ENCODE data around the gene DLG5. TPM values are rescaled to one million over a fixed set of nuclear protein-coding genes. Genes with fewer than 3 reads are reported as not detected.

DLG5 gene
- total RNA-seq, 1 donor from 2014 or later, result 35.5 TPM

- peaks cover 4% of the 10 kb centered on the region for H3K9me3 Mint-ChIP-seq (ENCODE audit: unreplicated experiment)
- DNase-seq, result no peak
- TF ChIP-seq CTCF (IDR thresholded peaks at IDR 0.05; ENCODE audit: partially characterized antibody, unreplicated experiment), result no peak
- no peak overlapping the region for H3K4me3 Mint-ChIP-seq (ENCODE audit: unreplicated experiment)
- H3K27ac Mint-ChIP-seq (ENCODE audit: unreplicated experiment), result no peak overlapping the region
- no peaks in the 10 kb centered on the region for H3K36me3 Mint-ChIP-seq (ENCODE audit: unreplicated experiment)
- H3K27me3 Mint-ChIP-seq (ENCODE audit: unreplicated experiment), result peaks cover 4% of the 10 kb centered on the region
- peaks cover 10% of the 10 kb centered on the region for H3K4me1 Mint-ChIP-seq (ENCODE audit: low read depth, unreplicated experiment)
Measured at GRCh38 chr10:77940627-77941026, 14.1 kb upstream of the DLG5 start.

GRCh38 chr10:77940225-77940624 lies 13.7 kb upstream of the DLG5 start:
- H3K27me3 Mint-ChIP-seq (ENCODE audit: unreplicated experiment), result peaks cover 7% of the 10 kb centered on the region
- peaks cover 13% of the 10 kb centered on the region for H3K4me1 Mint-ChIP-seq (ENCODE audit: low read depth, unreplicated experiment)
- no peak overlapping the region for H3K27ac Mint-ChIP-seq (ENCODE audit: unreplicated experiment)
- TF ChIP-seq CTCF (IDR thresholded peaks at IDR 0.05; ENCODE audit: partially characterized antibody, unreplicated experiment), result no peak
- no peak for DNase-seq
- peaks cover 7% of the 10 kb centered on the region for H3K9me3 Mint-ChIP-seq (ENCODE audit: unreplicated experiment)
- H3K4me3 Mint-ChIP-seq (ENCODE audit: unreplicated experiment), result no peak overlapping the region
- H3K36me3 Mint-ChIP-seq (ENCODE audit: unreplicated experiment), result no peaks in the 10 kb centered on the region

GRCh38 chr10:77939561-77940001 lies 13.0 kb upstream of the DLG5 start:
- Mint-ChIP-seq H3K36me3 (ENCODE audit: unreplicated experiment) (no peaks in the 10 kb centered on the region), H3K9me3 (ENCODE audit: unreplicated experiment) (peaks cover 7% of the 10 kb centered on the region), H3K27ac (ENCODE audit: unreplicated experiment) (no peak overlapping the region), H3K4me1 (ENCODE audit: low read depth, unreplicated experiment) (peaks cover 13% of the 10 kb centered on the region), H3K4me3 (ENCODE audit: unreplicated experiment) (no peak overlapping the region), H3K27me3 (ENCODE audit: unreplicated experiment) (peaks cover 7% of the 10 kb centered on the region)
- no peak for TF ChIP-seq CTCF (IDR thresholded peaks at IDR 0.05; ENCODE audit: partially characterized antibody, unreplicated experiment)
- DNase-seq, result no peak

- no peak for DNase-seq
- Mint-ChIP-seq H3K4me3 (ENCODE audit: unreplicated experiment) (no peak overlapping the region), H3K9me3 (ENCODE audit: unreplicated experiment) (peaks cover 7% of the 10 kb centered on the region), H3K27ac (ENCODE audit: unreplicated experiment) (no peak overlapping the region), H3K36me3 (ENCODE audit: unreplicated experiment) (no peaks in the 10 kb centered on the region), H3K27me3 (ENCODE audit: unreplicated experiment) (peaks cover 7% of the 10 kb centered on the region), H3K4me1 (ENCODE audit: low read depth, unreplicated experiment) (peaks cover 8% of the 10 kb centered on the region)
- no peak for TF ChIP-seq CTCF (IDR thresholded peaks at IDR 0.05; ENCODE audit: partially characterized antibody, unreplicated experiment)
Measured at GRCh38 chr10:77936697-77937567, 10.4 kb upstream of the DLG5 start.

- no peak for TF ChIP-seq CTCF (IDR thresholded peaks at IDR 0.05; ENCODE audit: partially characterized antibody, unreplicated experiment)
- peaks cover 9% of the 10 kb centered on the region for H3K27me3 Mint-ChIP-seq (ENCODE audit: unreplicated experiment)
- no peak overlapping the region for H3K27ac Mint-ChIP-seq (ENCODE audit: unreplicated experiment)
- peaks cover 4% of the 10 kb centered on the region for H3K9me3 Mint-ChIP-seq (ENCODE audit: unreplicated experiment)
- H3K36me3 Mint-ChIP-seq (ENCODE audit: unreplicated experiment), result no peaks in the 10 kb centered on the region
- peaks cover 9% of the 10 kb centered on the region for H3K4me1 Mint-ChIP-seq (ENCODE audit: low read depth, unreplicated experiment)
- DNase-seq, result no peak
- no peak overlapping the region for H3K4me3 Mint-ChIP-seq (ENCODE audit: unreplicated experiment)
Measured at GRCh38 chr10:77932016-77932715, 5.6 kb upstream of the DLG5 start.
